CD4-positive, alpha-beta T cell treated with Interleukin-4 for 4 hours (primary cell): ENCODE measurements around the gene KRCC1.
"Not testable (repeated sequence)": the region's sequence is repeated elsewhere in the genome, so short reads cannot be mapped to it uniquely, and the experiment has no call there.

Experiments used
- DNase-seq: peaks from one replicate; pipeline ENCODE4 v3.0.0-alpha.2; 2020

Gene KRCC1

GRCh38 chr2:87994304-87994850 is 61.2 kb downstream of the KRCC1 start:
- DNase-seq: not testable (repeated sequence)

DNA sequence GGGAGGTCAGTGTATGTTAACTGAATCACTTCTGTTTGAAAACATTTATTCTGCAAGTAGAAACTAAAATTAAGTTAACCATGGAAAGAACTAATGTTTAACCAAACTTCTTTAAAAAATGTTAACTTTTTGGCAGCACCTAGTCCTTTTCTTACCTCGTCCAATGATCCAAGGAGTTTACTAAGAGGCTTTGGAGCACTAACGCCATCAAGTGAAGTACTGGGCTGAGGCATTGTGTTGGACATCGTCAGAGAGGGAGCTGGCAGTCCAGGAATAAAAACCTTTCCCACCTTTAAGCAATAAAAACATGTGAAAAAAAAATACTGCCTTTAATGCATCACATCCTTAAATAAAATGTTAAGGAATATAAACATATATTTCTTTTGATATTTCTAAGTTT is 63.0 kb downstream of the KRCC1 start:
- not testable (repeated sequence) for DNase-seq

GRCh38 chr2:87987473-87987872 is 68.1 kb downstream of the KRCC1 start:
- not testable (repeated sequence) for DNase-seq

DNA sequence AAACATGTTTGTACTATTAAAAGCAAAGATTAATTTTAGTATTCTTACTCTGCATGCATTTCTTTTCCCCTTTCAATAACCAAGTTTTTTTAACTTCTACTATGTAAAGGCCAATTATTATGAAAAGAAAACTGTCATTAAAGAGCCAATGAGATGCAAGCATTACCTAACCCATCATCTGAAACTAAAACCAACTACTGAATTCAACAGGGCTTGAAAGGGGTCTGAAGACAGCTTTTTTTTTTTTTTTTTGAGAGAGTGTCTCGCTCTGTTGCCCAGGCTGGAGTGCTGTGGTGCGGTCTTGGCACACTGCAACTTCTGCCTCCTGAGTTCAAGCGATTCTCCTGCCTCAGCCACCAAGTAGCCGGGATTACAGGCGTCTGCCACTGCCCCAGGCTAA is 69.7 kb downstream of the KRCC1 start:
- DNase-seq: not testable (repeated sequence)

DNA sequence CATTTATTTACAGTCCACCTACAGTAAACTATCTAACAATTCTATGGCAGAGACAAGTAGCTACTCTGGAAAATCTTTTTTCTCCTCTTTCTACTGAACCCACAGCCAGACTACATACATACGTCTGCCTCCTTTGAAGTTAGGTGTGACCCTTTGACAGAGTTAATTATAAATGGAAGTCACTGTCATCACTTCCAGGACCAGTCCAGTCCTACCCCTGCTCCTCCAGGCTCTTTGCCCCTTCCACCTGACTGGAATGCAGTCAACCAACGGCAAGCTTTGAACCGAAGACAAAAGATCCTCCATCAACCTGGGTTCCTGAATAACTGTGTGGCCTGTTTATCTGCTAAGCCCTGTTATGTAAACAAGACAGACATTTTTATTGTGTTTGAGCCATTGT is 74.4 kb downstream of the KRCC1 start:
- DNase-seq: not testable (repeated sequence)
